CD4-positive, alpha-beta memory T cell (primary cell): ENCODE data around the gene CACNB1. TPM values are rescaled to one million over a fixed set of nuclear protein-coding genes. Genes with fewer than 3 reads are reported as not detected.

Source experiments
- CTCF ChIA-PET: fragments of 350-600 bp; sonication (Branson Sonifier 250); formaldehyde crosslinking; loops from one replicate; lab custom pipeline; 2021; ENCODE audit warnings: inconsistent platforms; ENCODE audit not compliant: partially characterized antibody; lab: Charles Lee
- POLR2A ChIA-PET: fragments of 350-600 bp; sonication (Branson Sonifier 250); formaldehyde crosslinking; loops from one replicate; lab custom pipeline; 2021; ENCODE audit not compliant: partially characterized antibody; lab: Charles Lee
- DNase-seq, 5 donors: peaks; one replicate each; pipeline versions ENCODE4 v3.0.0 to v3.0.0-alpha.2; 2020 to 2022; ENCODE audit warnings: mixed read lengths in 1 of 5
- H3K27ac ChIP-seq: one replicate; pipeline ENCODE4 v1.7.0; 2013; ENCODE audit warnings: low read depth, low read length
- H3K27me3 ChIP-seq: 2 replicates; pipeline ENCODE4 v1.7.0; 2013; ENCODE audit warnings: mild to moderate bottlenecking, low read length, moderate library complexity; ENCODE audit not compliant: insufficient read depth
- H3K36me3 ChIP-seq: 2 replicates; pipeline ENCODE4 v1.7.0; 2013; ENCODE audit warnings: mild to moderate bottlenecking, low read length, moderate library complexity; ENCODE audit not compliant: insufficient read depth
- H3K4me1 ChIP-seq: 2 replicates; pipeline ENCODE4 v1.7.0; 2013; ENCODE audit warnings: mild to moderate bottlenecking, low read length, moderate library complexity; ENCODE audit not compliant: insufficient read depth
- H3K4me3 ChIP-seq, 2 donors: one replicate each; pipeline ENCODE4 v1.7.0; 2013; ENCODE audit warnings: low read length in 2 of 2, mild to moderate bottlenecking in 1 of 2
- H3K9me3 ChIP-seq, 2 donors: one replicate each; pipeline ENCODE4 v1.7.0; 2013; ENCODE audit warnings: low read length in 2 of 2, control low read depth in 1 of 2; ENCODE audit not compliant: control insufficient read depth in 1 of 2
- H3K27ac Mint-ChIP-seq, 7 donors: one replicate each; pipeline ENCODE4 v1.8.0; 2020 to 2021; ENCODE audit warnings: mixed read lengths in 7 of 7, mild to moderate bottlenecking in 6 of 7, inconsistent platforms in 3 of 7, moderate library complexity in 3 of 7
- H3K27me3 Mint-ChIP-seq, 2 donors: one replicate each; pipeline ENCODE4 v1.8.0; 2020 to 2021; ENCODE audit warnings: mixed read lengths in 2 of 2
- H3K36me3 Mint-ChIP-seq, 2 donors: one replicate each; pipeline ENCODE4 v1.8.0; 2020 to 2021; ENCODE audit warnings: mixed read lengths in 2 of 2, inconsistent platforms in 1 of 2, mild to moderate bottlenecking in 1 of 2
- H3K4me1 Mint-ChIP-seq, 4 donors: one replicate each; pipeline ENCODE4 v1.8.0; 2020 to 2021; ENCODE audit warnings: mixed read lengths in 4 of 4, mild to moderate bottlenecking in 1 of 4
- H3K4me3 Mint-ChIP-seq, 8 donors: one replicate each; pipeline ENCODE4 v1.8.0; 2020 to 2021; ENCODE audit warnings: mixed read lengths in 8 of 8, mild to moderate bottlenecking in 7 of 8, moderate library complexity in 6 of 8, inconsistent platforms in 3 of 8
- H3K9me3 Mint-ChIP-seq, 8 donors: one replicate each; pipeline ENCODE4 v1.8.0; 2020 to 2021; ENCODE audit warnings: mixed read lengths in 8 of 8, mild to moderate bottlenecking in 5 of 8, inconsistent platforms in 3 of 8, moderate library complexity in 1 of 8
- intact Hi-C: fragments of 100-400 bp; cut with micrococcal nuclease; formaldehyde crosslinking; loops from one replicate; pipeline ENCODE4 v1.15.1; 2023
- polyA plus RNA-seq, 2 donors: library from polyadenylated mRNA; unstranded; fragments of 300-500 nt; fragmentation: Illumina TruSeq; gene quantifications; one replicate each; pipeline ENCODE4 v1.2.3, GENCODE V29; 2021
- total RNA-seq, 2 experiments: library from RNA; stranded (reverse); gene quantifications; one replicate each; pipeline ENCODE4 v1.2.3, GENCODE V29; 2021

Gene CACNB1
- total and polyA plus RNA-seq, 4 experiments from 2014 or later: 0.20 to 25.7 (median 12.1) TPM

GRCh38 chr17:39183720-39184119 is 13.7 kb downstream of the CACNB1 start:
- no peak overlapping the region for H3K4me3 Mint-ChIP-seq
- intact Hi-C loops: no loop called here
- no peaks in the 10 kb centered on the region for H3K4me1 Mint-ChIP-seq
- ChIA-PET POLR2A (interaction anchor here (1.0 kb wide), 1 partner anchor 11 kb away, joined by 4 read pairs; no protein-coding TSS in a partner anchor), CTCF (interaction anchor here (0.8 to 2.1 kb wide), 4 partner anchors 9 to 53 kb away, joined by 3 to 14 read pairs (median 4); no protein-coding TSS in a partner anchor)
- H3K9me3 Mint-ChIP-seq: no peaks in the 10 kb centered on the region
- H3K27ac Mint-ChIP-seq: no peak overlapping the region
- DNase-seq: no peak
- Histone ChIP-seq H3K9me3 (no peaks in the 10 kb centered on the region), H3K4me1 (no peaks in the 10 kb centered on the region), H3K27me3 (no peaks in the 10 kb centered on the region), H3K27ac (no peak overlapping the region), H3K36me3 (peaks cover 33% of the 10 kb centered on the region), H3K4me3 (no peak overlapping the region)
- peaks cover 13 to 39% of the 10 kb centered on the region in 2 donors for H3K36me3 Mint-ChIP-seq
- H3K27me3 Mint-ChIP-seq: no peaks in the 10 kb centered on the region

GRCh38 chr17:39183045-39183444 is 14.4 kb downstream of the CACNB1 start:
- H3K27me3 ChIP-seq: no peaks in the 10 kb centered on the region
- H3K27ac Mint-ChIP-seq: peak overlapping the region in 1 of 7 donors; percentile 15
- CTCF ChIA-PET: interaction anchor here (1.1 to 2.1 kb wide), 3 partner anchors 8 to 53 kb away, joined by 3 to 14 read pairs (median 6); no protein-coding TSS in a partner anchor
- H3K9me3 Mint-ChIP-seq: no peaks in the 10 kb centered on the region
- H3K36me3 ChIP-seq: peaks cover 33% of the 10 kb centered on the region
- H3K4me3 Mint-ChIP-seq: no peak overlapping the region
- H3K27me3 Mint-ChIP-seq: no peaks in the 10 kb centered on the region
- H3K9me3 ChIP-seq: no peaks in the 10 kb centered on the region
- no peak overlapping the region for H3K27ac ChIP-seq
- no peak for DNase-seq
- no peaks in the 10 kb centered on the region for H3K4me1 Mint-ChIP-seq
- intact Hi-C loops: no loop called here
- peaks cover 14 to 42% of the 10 kb centered on the region in 2 donors for H3K36me3 Mint-ChIP-seq
- H3K4me3 ChIP-seq: no peak overlapping the region
- POLR2A ChIA-PET: interaction anchor here (0.9 to 1.0 kb wide), 2 partner anchors 10 to 17 kb away, joined by 4 to 6 read pairs; partner anchors contain the start of gene RPL19
- H3K4me1 ChIP-seq: no peaks in the 10 kb centered on the region

GRCh38 chr17:39181303-39181702 is 16.2 kb downstream of the CACNB1 start:
- no peaks in the 10 kb centered on the region for H3K9me3 ChIP-seq
- no peaks in the 10 kb centered on the region for H3K4me1 ChIP-seq
- ChIA-PET POLR2A (no interaction called here), CTCF (interaction anchor here (1.4 to 2.2 kb wide), 2 partner anchors 16 to 198 kb away, joined by 4 to 8 read pairs; no protein-coding TSS in a partner anchor)
- no peak overlapping the region for H3K4me3 ChIP-seq
- Mint-ChIP-seq H3K4me3 (no peak overlapping the region), H3K36me3 (peaks cover 25 to 50% of the 10 kb centered on the region in 2 donors), H3K9me3 (no peaks in the 10 kb centered on the region), H3K27me3 (no peaks in the 10 kb centered on the region), H3K27ac (no peak overlapping the region), H3K4me1 (no peaks in the 10 kb centered on the region)
- no peak overlapping the region for H3K27ac ChIP-seq
- DNase-seq: no peak
- intact Hi-C loops: no loop called here
- H3K36me3 ChIP-seq: peaks cover 20% of the 10 kb centered on the region
- no peaks in the 10 kb centered on the region for H3K27me3 ChIP-seq

- Histone ChIP-seq H3K27me3 (no peaks in the 10 kb centered on the region), H3K27ac (no peak overlapping the region), H3K9me3 (no peaks in the 10 kb centered on the region), H3K36me3 (peaks cover 8% of the 10 kb centered on the region), H3K4me3 (no peak overlapping the region), H3K4me1 (no peaks in the 10 kb centered on the region)
- no peaks in the 10 kb centered on the region for H3K9me3 Mint-ChIP-seq
- ChIA-PET POLR2A (no interaction called here), CTCF (interaction anchor here (1.2 to 6.9 kb wide), 4 partner anchors 8 to 195 kb away, joined by 3 to 153 read pairs (median 58); partner anchors contain the start of gene ARL5C)
- intact Hi-C loops: no loop called here
- H3K27ac Mint-ChIP-seq: no peak overlapping the region
- peaks cover 22 to 42% of the 10 kb centered on the region in 2 donors for H3K36me3 Mint-ChIP-seq
- no peak overlapping the region for H3K4me3 Mint-ChIP-seq
- peaks cover 2 to 11% (median 3%) of the 10 kb centered on the region in 4 donors for H3K4me1 Mint-ChIP-seq
- no peak for DNase-seq
- H3K27me3 Mint-ChIP-seq: no peaks in the 10 kb centered on the region
Measured at GRCh38 chr17:39178536-39178935, 18.9 kb downstream of the CACNB1 start.

GRCh38 chr17:39177256-39177655 is 20.2 kb downstream of the CACNB1 start:
- Histone ChIP-seq H3K4me1 (no peaks in the 10 kb centered on the region), H3K27me3 (no peaks in the 10 kb centered on the region), H3K9me3 (no peaks in the 10 kb centered on the region), H3K36me3 (no peaks in the 10 kb centered on the region), H3K4me3 (no peak overlapping the region), H3K27ac (no peak overlapping the region)
- Mint-ChIP-seq H3K4me1 (peaks cover 2 to 24% (median 7%) of the 10 kb centered on the region in 4 donors), H3K4me3 (no peak overlapping the region), H3K27ac (peak overlapping the region in 1 of 7 donors; percentile 29), H3K27me3 (no peaks in the 10 kb centered on the region), H3K36me3 (peaks cover 13 to 33% of the 10 kb centered on the region in 2 donors), H3K9me3 (no peaks in the 10 kb centered on the region)
- POLR2A ChIA-PET: no interaction called here
- CTCF ChIA-PET: interaction anchor here (1.4 to 6.9 kb wide), 3 partner anchors 13 to 194 kb away, joined by 3 to 153 read pairs (median 106); partner anchors contain the start of gene ARL5C
- no peak for DNase-seq
- intact Hi-C loops: no loop called here

- Mint-ChIP-seq H3K4me3 (no peak overlapping the region), H3K36me3 (peaks cover 13 to 31% of the 10 kb centered on the region in 2 donors), H3K27ac (no peak overlapping the region), H3K9me3 (no peaks in the 10 kb centered on the region), H3K4me1 (peaks cover 5 to 24% (median 10%) of the 10 kb centered on the region in 4 donors), H3K27me3 (no peaks in the 10 kb centered on the region)
- Histone ChIP-seq H3K36me3 (no peaks in the 10 kb centered on the region), H3K9me3 (no peaks in the 10 kb centered on the region), H3K27me3 (no peaks in the 10 kb centered on the region), H3K4me3 (no peak overlapping the region), H3K4me1 (no peaks in the 10 kb centered on the region), H3K27ac (no peak overlapping the region)
- no peak for DNase-seq
- ChIA-PET CTCF (interaction anchor here (1.0 to 6.9 kb wide), 13 partner anchors 11 to 260 kb away, joined by 3 to 153 read pairs (median 10); partner anchors contain the start of genes ARL5C and LASP1NB), POLR2A (interaction anchor here (0.5 to 2.1 kb wide), 4 partner anchors 20 to 193 kb away, joined by 3 to 17 read pairs (median 8); no protein-coding TSS in a partner anchor)
- intact Hi-C loops: loop anchor here (1.0 kb wide), 2 partner anchors 106 to 192 kb away; no protein-coding TSS in a partner anchor
Measured at GRCh38 chr17:39175695-39176093, 21.8 kb downstream of the CACNB1 start.
